ENCODE measurements around the gene WDR7.

WDR7 gene

GRCh38 chr18:56929886-56930285 is 278.7 kb downstream of the WDR7 start:
- Histone ChIP-seq H3K79me2 (ENCODE audit: insufficient read depth, low read length) (no peaks in the 10 kb centered on the region), H2AFZ (ENCODE audit: low read length) (no peak overlapping the region), H3K27me3 (ENCODE audit: insufficient read depth, low read length) (no peaks in the 10 kb centered on the region), H3K36me3 (ENCODE audit: insufficient read depth, low read length) (no peaks in the 10 kb centered on the region), H3K4me1 (ENCODE audit: insufficient read depth, low read length, severe bottlenecking) (no peaks in the 10 kb centered on the region), H3K9me2 (ENCODE audit: low read depth, low read length) (no peaks in the 10 kb centered on the region), H4K20me1 (ENCODE audit: insufficient read depth, low read length) (no peaks in the 10 kb centered on the region), H3K9ac (ENCODE audit: low read length) (no peak overlapping the region), H3K27ac (ENCODE audit: low read depth, low read length, poor library complexity, severe bottlenecking) (no peak overlapping the region), H3F3A (ENCODE audit: insufficient read depth, low read length) (no peaks in the 10 kb centered on the region), H3K4me2 (ENCODE audit: low read length) (no peak overlapping the region), H3K4me3 (ENCODE audit: low read depth, low read length, poor library complexity, severe bottlenecking) (no peak overlapping the region), H3K9me3 (ENCODE audit: low read length) (no peaks in the 10 kb centered on the region)
- TF ChIP-seq, protein P1, sequence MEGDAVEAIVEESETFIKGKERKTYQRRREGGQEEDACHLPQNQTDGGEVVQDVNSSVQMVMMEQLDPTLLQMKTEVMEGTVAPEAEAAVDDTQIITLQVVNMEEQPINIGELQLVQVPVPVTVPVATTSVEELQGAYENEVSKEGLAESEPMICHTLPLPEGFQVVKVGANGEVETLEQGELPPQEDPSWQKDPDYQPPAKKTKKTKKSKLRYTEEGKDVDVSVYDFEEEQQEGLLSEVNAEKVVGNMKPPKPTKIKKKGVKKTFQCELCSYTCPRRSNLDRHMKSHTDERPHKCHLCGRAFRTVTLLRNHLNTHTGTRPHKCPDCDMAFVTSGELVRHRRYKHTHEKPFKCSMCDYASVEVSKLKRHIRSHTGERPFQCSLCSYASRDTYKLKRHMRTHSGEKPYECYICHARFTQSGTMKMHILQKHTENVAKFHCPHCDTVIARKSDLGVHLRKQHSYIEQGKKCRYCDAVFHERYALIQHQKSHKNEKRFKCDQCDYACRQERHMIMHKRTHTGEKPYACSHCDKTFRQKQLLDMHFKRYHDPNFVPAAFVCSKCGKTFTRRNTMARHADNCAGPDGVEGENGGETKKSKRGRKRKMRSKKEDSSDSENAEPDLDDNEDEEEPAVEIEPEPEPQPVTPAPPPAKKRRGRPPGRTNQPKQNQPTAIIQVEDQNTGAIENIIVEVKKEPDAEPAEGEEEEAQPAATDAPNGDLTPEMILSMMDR (IDR thresholded peaks at IDR 0.05; ENCODE audit: low read length) = no peak
- no peak for TF ChIP-seq EZH2 (IDR thresholded peaks at IDR 0.05; ENCODE audit: borderline replicate concordance, low read length)

- Histone ChIP-seq H3K9me3 (ENCODE audit: low read length) (no peaks in the 10 kb centered on the region), H3K4me2 (ENCODE audit: low read length) (no peak overlapping the region), H3K9me2 (ENCODE audit: low read depth, low read length) (no peaks in the 10 kb centered on the region), H3K4me1 (ENCODE audit: insufficient read depth, low read length, severe bottlenecking) (no peaks in the 10 kb centered on the region), H3K27ac (ENCODE audit: low read depth, low read length, poor library complexity, severe bottlenecking) (no peak overlapping the region), H2AFZ (ENCODE audit: low read length) (no peak overlapping the region), H4K20me1 (ENCODE audit: insufficient read depth, low read length) (no peaks in the 10 kb centered on the region), H3F3A (ENCODE audit: insufficient read depth, low read length) (no peaks in the 10 kb centered on the region), H3K36me3 (ENCODE audit: insufficient read depth, low read length) (no peaks in the 10 kb centered on the region), H3K27me3 (ENCODE audit: insufficient read depth, low read length) (no peaks in the 10 kb centered on the region), H3K4me3 (ENCODE audit: low read depth, low read length, poor library complexity, severe bottlenecking) (no peak overlapping the region), H3K9ac (ENCODE audit: low read length) (no peak overlapping the region), H3K79me2 (ENCODE audit: insufficient read depth, low read length) (no peaks in the 10 kb centered on the region)
- TF ChIP-seq, protein P1 (IDR thresholded peaks at IDR 0.05; ENCODE audit: low read length) = no peak
- TF ChIP-seq EZH2 (IDR thresholded peaks at IDR 0.05; ENCODE audit: borderline replicate concordance, low read length) = no peak
These were observed 282.3 kb downstream of the WDR7 start for GRCh38 chr18:56933472-56933871.

GRCh38 chr18:56934131-56934530 is 283.0 kb downstream of the WDR7 start:
- Histone ChIP-seq H3K36me3 (ENCODE audit: insufficient read depth, low read length) (no peaks in the 10 kb centered on the region), H3K9me3 (ENCODE audit: low read length) (no peaks in the 10 kb centered on the region), H4K20me1 (ENCODE audit: insufficient read depth, low read length) (no peaks in the 10 kb centered on the region), H3F3A (ENCODE audit: insufficient read depth, low read length) (no peaks in the 10 kb centered on the region), H3K27me3 (ENCODE audit: insufficient read depth, low read length) (no peaks in the 10 kb centered on the region), H3K9me2 (ENCODE audit: low read depth, low read length) (no peaks in the 10 kb centered on the region), H3K4me2 (ENCODE audit: low read length) (no peak overlapping the region), H3K9ac (ENCODE audit: low read length) (no peak overlapping the region), H2AFZ (ENCODE audit: low read length) (no peak overlapping the region), H3K4me3 (ENCODE audit: low read depth, low read length, poor library complexity, severe bottlenecking) (no peak overlapping the region), H3K79me2 (ENCODE audit: insufficient read depth, low read length) (no peaks in the 10 kb centered on the region), H3K27ac (ENCODE audit: low read depth, low read length, poor library complexity, severe bottlenecking) (no peak overlapping the region), H3K4me1 (ENCODE audit: insufficient read depth, low read length, severe bottlenecking) (no peaks in the 10 kb centered on the region)
- no peak for TF ChIP-seq EZH2 (IDR thresholded peaks at IDR 0.05; ENCODE audit: borderline replicate concordance, low read length)
- TF ChIP-seq, protein P1 (IDR thresholded peaks at IDR 0.05; ENCODE audit: low read length) = no peak

All from OCI-LY1 (cell line).